ENCODE data around the gene RGS3.
A peak's percentile ranks its signal among the peaks of the same experiment; 100 is the strongest.

RGS3 gene

DNA sequence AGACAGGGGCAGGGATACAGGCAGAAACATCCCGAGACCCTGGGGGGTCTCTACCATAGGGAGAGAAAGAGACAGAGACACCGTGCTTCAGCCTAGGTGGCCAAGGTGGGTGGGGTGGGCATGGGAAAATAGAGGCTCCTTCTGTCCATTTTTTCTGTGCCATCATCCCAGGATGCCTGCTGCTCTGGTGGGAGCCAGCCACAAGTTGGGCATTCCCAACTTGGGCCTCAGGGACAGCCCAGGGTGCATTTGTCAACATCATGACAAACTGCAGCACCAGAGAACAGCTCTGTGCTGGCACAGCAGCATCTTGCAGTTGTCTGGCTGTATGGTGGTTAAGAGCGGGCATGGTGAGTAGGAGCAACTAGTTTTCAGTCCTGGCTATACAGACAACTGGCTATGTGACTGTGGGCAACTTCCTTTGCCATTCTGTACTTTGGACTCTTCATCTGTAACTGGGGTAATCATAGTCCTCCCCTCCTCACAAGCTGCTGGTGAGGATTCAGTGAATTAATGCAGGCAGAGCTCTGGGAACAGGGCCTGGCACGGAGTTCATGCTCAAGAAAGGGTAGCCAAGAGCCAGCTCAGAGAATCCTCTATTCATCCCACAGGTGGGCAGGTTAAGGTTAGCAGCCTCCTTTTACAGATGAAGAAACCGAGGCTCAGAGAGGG, 100.4 kb downstream of the RGS3 start:
- no peak for DNase-seq (ENCODE audit: low read depth)
- TF ChIP-seq, protein P1, sequence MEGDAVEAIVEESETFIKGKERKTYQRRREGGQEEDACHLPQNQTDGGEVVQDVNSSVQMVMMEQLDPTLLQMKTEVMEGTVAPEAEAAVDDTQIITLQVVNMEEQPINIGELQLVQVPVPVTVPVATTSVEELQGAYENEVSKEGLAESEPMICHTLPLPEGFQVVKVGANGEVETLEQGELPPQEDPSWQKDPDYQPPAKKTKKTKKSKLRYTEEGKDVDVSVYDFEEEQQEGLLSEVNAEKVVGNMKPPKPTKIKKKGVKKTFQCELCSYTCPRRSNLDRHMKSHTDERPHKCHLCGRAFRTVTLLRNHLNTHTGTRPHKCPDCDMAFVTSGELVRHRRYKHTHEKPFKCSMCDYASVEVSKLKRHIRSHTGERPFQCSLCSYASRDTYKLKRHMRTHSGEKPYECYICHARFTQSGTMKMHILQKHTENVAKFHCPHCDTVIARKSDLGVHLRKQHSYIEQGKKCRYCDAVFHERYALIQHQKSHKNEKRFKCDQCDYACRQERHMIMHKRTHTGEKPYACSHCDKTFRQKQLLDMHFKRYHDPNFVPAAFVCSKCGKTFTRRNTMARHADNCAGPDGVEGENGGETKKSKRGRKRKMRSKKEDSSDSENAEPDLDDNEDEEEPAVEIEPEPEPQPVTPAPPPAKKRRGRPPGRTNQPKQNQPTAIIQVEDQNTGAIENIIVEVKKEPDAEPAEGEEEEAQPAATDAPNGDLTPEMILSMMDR (IDR thresholded peaks at IDR 0.05; ENCODE audit: low read depth, low read length, missing control alignments) = no peak
- H3K4me3 ChIP-seq (ENCODE audit: low read depth, low read length) = no peak overlapping the region

DNA sequence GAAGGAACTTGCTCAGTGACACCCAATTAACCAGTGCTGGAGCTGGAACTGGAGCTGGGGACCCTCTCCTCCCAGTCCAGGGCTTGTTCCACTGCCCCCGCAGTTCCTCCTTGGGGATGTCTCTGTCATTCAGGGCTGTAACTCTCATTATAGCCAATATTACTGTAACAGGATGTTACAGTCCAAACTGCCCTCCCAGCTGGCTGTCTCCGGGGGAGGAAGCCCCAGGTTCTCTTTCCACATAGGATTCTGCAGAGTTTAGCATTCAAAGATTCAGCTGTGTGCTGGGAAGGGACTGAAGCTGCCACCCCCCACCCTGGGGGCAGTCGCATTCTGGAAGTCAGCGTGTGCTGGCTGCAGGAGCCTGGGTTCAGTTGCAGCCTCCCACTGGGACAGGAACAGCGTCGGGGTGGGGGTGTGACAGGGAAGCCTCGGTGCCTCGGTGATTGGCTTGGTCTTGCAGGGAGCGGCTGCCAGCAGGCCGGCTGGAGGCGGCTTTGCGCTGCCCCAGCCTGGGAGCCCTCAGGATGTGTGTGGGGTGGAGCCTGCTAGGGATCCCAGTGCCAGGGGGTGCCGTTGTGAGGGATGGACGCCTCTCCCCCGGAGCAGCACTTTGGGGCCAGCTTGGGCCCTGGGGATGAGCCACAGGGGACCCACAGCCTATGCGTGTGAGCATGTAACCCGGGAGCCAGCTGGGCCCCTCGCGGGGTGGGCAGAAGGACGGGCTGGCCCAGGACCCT, 101.1 kb downstream of the RGS3 start:
- DNase-seq (ENCODE audit: low read depth) = no peak
- no peak overlapping the region for H3K4me3 ChIP-seq (ENCODE audit: low read depth, low read length)
- TF ChIP-seq, protein P1 (IDR thresholded peaks at IDR 0.05; ENCODE audit: low read depth, low read length, missing control alignments) = no peak

DNA sequence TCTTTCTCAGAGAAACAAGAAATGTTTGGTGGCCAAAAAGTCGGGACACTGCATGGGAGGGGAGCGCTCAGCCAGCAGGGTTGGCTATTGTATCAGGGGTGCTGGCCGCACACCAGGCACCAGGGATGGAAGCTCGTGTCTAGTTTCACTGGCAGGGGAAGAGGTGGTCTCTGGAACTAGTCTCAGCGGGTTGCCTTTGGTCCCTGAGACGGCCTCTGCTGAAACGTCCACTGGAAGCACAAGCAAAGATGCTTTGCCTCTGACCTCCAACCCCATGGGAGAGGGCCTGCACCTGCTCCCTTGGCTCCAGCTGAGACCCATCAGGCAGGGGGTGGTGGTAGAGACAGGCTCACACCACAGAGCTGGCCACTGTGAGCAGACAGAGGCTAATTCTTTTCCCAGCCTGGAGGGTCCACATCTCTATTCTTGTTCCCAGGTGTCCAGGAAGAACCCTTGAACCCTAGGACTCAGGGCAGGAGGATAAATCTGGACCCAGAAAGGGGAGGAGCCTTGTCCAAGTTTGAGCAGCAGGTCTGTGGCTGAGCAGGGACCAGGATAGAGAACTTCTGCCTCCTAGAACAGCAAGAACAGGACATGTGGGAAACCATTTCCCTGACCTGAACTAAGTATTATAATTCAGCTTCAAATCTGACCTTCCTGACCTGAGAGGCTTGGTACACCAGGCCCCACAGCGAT, 102.6 kb downstream of the RGS3 start:
- TF ChIP-seq, protein P1 (IDR thresholded peaks at IDR 0.05; ENCODE audit: low read depth, low read length, missing control alignments) = no peak
- no peak for DNase-seq (ENCODE audit: low read depth)
- H3K4me3 ChIP-seq (ENCODE audit: low read depth, low read length) = peak overlapping the region; percentile 8

DNA sequence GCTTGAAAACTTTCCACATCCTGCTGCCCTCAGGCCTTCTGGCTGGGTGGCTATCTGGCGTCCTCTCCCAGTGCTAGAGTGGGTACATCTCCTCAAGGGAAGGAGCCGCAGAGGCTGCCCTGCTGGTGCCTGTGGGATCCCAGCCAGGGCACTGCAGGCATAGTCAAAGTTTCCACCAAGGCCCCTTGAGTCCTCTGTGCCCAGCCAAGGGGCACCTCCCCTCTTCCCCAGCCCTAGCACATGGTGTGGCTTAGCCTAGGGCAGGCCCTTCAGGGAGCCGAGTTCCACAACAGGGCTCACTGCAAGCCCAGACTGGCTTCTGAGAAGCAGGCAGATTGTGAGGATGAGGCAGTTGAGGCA, 103.2 kb downstream of the RGS3 start:
- TF ChIP-seq, protein P1 (IDR thresholded peaks at IDR 0.05; ENCODE audit: low read depth, low read length, missing control alignments) = no peak
- DNase-seq (ENCODE audit: low read depth) = no peak
- no peak overlapping the region for H3K4me3 ChIP-seq (ENCODE audit: low read depth, low read length)

DNA sequence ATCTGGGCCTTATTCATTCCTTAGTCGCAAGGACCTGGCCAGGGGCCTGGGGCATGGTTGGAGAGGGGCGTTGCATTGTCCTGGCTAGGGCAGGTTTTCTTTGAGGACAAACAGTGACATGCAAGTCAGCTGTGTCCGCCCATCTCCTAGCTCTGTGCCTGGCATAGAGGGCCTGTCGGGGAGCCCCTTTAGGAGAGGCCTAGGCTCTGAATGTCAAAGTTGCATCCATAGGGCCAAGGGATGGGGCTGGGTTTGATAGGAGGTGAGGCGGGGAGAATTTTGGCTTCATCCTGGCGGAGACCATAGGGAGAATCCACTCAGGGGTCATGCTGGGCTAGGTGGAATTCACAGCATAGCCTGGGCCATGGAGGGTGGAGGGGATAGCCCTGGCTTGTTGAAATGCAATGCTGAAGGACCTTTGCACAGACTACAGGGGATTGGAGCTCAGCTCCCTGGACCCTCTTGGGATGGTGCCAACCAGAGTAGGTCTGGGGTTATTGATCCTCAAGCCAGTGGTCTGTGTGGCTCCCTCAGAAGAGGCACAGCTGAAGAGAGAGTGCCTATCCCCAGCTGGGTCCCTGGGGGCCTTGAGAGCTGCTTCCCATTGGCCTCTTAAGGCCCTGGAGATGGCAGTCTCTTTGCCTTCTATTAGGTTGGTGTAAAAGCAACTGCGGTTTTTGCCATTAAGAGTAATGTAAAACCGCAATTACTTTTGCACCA, 104.0 kb downstream of the RGS3 start:
- TF ChIP-seq, protein P1 (IDR thresholded peaks at IDR 0.05; ENCODE audit: low read depth, low read length, missing control alignments) = no peak
- no peak for DNase-seq (ENCODE audit: low read depth)
- no peak overlapping the region for H3K4me3 ChIP-seq (ENCODE audit: low read depth, low read length)

DNA sequence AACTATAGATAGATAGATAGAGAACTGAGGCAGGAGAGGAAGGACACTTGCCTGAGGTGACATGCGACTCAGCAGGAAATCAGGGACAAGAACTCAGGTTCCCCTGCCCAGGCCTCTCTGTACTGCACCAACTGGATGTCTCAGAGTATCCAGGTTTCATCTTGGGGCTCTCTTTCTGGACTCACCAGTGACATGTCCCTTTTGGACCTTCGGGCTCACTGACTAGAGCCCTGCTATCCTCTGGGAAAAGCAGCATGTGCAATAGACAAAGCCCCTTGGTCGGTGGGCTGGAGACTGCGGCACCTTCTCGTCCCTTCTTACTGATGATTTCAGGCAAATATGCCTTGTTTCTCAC, 104.5 kb downstream of the RGS3 start:
- DNase-seq (ENCODE audit: low read depth) = no peak
- H3K4me3 ChIP-seq (ENCODE audit: low read depth, low read length) = no peak overlapping the region
- TF ChIP-seq, protein P1 (IDR thresholded peaks at IDR 0.05; ENCODE audit: low read depth, low read length, missing control alignments) = no peak

Measured in GM12864 (cell line).